Cardiac muscle cell (in vitro differentiated cells and primary cell): ENCODE results near the gene ARFGAP1. TPM values are rescaled to one million over a fixed set of nuclear protein-coding genes. Genes with fewer than 3 reads are reported as not detected.

Source experiments
- DNase-seq, 2 donors: peaks; one replicate each; pipeline versions ENCODE4 v3.0.0 to v3.0.0-alpha.2; 2010 to 2017; ENCODE audit warnings: low read depth in 1 of 2, low spot score in 1 of 2
- H3K27ac ChIP-seq: fragments of 200-600 bp; sonication (generic); 2 replicates; pipeline ENCODE4 v1.5.1; 2016
- H3K27me3 ChIP-seq: fragments of 200-600 bp; sonication (generic); 2 replicates; pipeline ENCODE4 v1.6.0; 2016; ENCODE audit warnings: control low read depth
- H3K36me3 ChIP-seq: fragments of 200-600 bp; sonication (generic); 2 replicates; pipeline ENCODE4 v1.5.1; 2016; ENCODE audit warnings: control low read depth
- H3K4me1 ChIP-seq: fragments of 200-600 bp; sonication (generic); 2 replicates; pipeline ENCODE4 v1.8.1; 2017; ENCODE audit warnings: low read depth, mild to moderate bottlenecking, mixed run types
- H3K4me3 ChIP-seq: fragments of 200-600 bp; sonication (generic); 2 replicates; pipeline ENCODE4 v1.5.1; 2016; ENCODE audit warnings: mild to moderate bottlenecking
- H3K9me3 ChIP-seq: fragments of 200-600 bp; sonication (generic); 2 replicates; pipeline ENCODE4 v1.5.1; 2017; ENCODE audit warnings: low read depth, mild to moderate bottlenecking, control low read depth
- polyA plus RNA-seq: library from polyadenylated mRNA; unstranded; fragments of >200 nt; fragmentation: Nextera tagmentation; extraction: Ambion mirVana; gene quantifications from 2 replicates; pipeline ENCODE4 v1.2.1, GENCODE V29; 2016
- total RNA-seq: library from RNA; depleted of rRNA; stranded (reverse); fragments of >200 nt; gene quantifications from 2 replicates; pipeline ENCODE4 v1.2.3, GENCODE V29; 2016
- TF ChIP-seq, protein P1 (sequence below): IDR thresholded peaks from 2 replicates; pipeline ENCODE4 v1.5.1; 2012; ENCODE audit warnings: low read depth, mild to moderate bottlenecking, low read length

ARFGAP1 gene
- total and polyA plus RNA-seq, 2 experiments from 2014 or later, result 85.3 to 96.5 TPM

DNA sequence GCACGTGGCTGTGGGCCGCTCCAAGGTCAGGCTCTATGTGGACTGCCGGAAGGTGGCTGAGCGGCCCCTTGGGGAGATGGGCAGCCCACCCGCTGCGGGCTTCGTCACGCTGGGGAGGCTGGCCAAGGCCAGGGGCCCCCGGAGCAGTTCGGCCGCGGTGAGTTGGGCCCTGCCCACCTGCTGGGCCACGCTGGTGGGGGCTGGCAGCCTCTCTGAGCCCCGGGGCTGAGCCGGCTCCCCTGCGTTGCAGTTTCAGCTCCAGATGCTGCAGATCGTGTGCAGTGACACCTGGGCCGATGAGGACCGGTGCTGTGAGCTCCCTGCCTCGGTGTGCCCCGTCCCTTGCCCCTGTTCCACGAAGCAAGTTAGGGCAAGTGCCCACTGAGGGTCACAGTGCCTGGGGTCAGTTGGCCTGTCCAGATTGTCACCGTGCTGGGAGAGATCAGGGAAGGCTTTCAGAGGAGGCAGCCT, 47.5 kb downstream of the ARFGAP1 start:
- Histone ChIP-seq H3K36me3 (no peaks in the 10 kb centered on the region), H3K9me3 (no peaks in the 10 kb centered on the region), H3K27ac (no peak overlapping the region), H3K27me3 (peaks cover 5% of the 10 kb centered on the region), H3K4me1 (no peaks in the 10 kb centered on the region), H3K4me3 (no peak overlapping the region)
- TF ChIP-seq, protein P1, sequence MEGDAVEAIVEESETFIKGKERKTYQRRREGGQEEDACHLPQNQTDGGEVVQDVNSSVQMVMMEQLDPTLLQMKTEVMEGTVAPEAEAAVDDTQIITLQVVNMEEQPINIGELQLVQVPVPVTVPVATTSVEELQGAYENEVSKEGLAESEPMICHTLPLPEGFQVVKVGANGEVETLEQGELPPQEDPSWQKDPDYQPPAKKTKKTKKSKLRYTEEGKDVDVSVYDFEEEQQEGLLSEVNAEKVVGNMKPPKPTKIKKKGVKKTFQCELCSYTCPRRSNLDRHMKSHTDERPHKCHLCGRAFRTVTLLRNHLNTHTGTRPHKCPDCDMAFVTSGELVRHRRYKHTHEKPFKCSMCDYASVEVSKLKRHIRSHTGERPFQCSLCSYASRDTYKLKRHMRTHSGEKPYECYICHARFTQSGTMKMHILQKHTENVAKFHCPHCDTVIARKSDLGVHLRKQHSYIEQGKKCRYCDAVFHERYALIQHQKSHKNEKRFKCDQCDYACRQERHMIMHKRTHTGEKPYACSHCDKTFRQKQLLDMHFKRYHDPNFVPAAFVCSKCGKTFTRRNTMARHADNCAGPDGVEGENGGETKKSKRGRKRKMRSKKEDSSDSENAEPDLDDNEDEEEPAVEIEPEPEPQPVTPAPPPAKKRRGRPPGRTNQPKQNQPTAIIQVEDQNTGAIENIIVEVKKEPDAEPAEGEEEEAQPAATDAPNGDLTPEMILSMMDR, result no peak
- DNase-seq, result no peak

DNA sequence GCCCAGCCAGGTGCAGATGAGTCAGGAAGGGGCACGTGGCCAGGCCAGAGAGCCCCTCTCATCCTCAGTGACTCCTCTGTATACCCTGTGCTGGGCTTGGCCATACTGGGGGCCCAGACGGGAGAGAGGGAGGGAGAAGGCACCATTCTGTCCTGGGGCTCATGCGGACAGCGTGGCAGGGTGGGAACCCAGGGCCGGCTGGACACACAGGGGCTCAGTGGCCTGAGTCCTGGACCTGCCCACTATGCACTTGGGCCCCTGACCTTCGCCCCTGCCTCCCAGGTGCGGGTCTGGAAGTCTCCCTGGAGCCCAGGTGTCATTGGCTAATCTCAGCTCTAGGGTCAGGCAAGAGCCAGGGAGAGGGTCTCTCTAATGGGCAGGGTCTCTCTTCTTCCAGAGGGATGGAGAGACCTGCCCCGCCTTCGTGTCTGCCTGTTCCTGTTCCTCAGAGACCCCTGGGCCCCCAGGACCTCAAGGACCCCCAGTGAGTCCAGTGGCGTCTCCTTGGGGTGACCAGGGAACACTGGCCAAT, 48.1 kb downstream of the ARFGAP1 start:
- H3K27me3 ChIP-seq, result peaks cover 5% of the 10 kb centered on the region
- no peaks in the 10 kb centered on the region for H3K9me3 ChIP-seq
- no peaks in the 10 kb centered on the region for H3K4me1 ChIP-seq
- H3K27ac ChIP-seq, result no peak overlapping the region
- H3K4me3 ChIP-seq, result no peak overlapping the region
- TF ChIP-seq, protein P1, result no peak
- H3K36me3 ChIP-seq, result no peaks in the 10 kb centered on the region
- no peak for DNase-seq

DNA sequence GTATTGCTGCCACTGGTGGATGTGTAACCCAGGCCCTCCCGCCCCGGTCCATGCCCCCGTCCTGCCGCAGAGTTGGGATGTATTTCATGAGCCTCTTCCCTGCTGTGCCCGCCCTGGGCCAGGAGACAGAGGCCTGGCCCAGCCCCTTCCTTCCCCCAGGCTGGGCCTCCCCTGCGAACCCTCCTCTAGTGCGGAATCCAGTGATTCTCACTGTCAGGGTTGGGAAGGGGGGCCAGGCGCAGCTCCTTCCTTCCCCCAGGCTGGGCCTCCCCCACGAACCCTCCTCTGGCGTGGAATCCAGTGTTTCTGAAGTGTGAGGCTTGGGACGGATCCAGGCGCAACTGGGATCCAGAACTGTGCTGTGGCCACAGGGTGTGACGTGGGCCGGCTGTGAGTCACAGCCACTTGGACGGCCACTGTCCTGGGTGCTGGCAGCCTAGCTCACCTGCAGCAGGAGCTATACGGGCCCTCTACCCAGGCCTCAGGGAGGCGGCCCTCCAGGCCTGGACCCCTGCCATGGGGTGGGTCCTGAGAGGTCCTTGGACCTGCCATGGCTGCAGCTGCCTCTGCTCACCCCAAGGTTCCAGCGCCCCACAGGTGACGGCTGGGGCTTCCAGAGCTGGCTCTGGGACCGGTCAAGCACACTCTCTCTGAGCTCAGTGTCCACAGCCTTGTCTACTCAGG, 48.7 kb downstream of the ARFGAP1 start:
- Histone ChIP-seq H3K9me3 (no peaks in the 10 kb centered on the region), H3K4me3 (no peak overlapping the region), H3K4me1 (no peaks in the 10 kb centered on the region), H3K36me3 (no peaks in the 10 kb centered on the region), H3K27me3 (peaks cover 5% of the 10 kb centered on the region), H3K27ac (no peak overlapping the region)
- DNase-seq, result peak; percentile 25 to 67
- TF ChIP-seq, protein P1, result no peak

DNA sequence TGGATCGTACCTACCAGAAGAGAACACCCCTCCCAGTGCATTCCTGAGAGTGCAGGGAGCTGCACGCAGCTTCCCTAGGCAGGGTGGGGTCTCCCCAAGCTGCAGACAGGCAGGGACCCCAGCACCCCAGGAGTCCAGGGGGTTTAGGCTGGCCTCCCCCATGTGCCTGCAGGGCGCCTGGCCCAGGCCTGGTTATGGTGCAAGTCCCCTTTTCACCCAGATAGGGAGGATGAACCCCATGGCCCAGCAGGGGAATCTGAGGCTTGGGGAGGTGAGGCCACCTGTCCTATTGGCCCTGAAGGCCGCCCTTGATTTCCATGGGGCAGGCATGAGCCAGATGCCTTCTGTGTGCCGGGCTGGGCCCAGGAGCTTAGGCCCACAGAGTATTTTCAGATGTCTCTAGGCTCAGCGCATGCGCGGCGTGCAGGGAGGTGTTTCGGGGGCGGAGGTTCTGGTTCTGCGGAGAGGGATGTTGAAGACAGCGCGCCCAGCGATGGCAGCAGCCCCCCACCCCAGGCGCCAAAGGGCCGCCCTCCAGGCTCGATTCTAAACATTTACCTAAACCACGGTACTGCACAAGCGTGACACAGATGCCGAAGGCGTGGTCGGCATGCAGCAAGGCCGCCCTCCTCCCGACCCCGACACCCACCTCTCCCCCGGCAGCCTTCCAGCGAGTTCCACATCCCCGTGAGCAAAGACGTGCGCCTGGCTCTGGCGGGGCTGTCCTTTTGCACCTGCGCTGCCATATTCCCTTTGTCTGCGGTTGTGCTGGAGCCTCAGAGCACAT, 49.7 kb downstream of the ARFGAP1 start:
- DNase-seq, result no peak
- H3K9me3 ChIP-seq, result no peaks in the 10 kb centered on the region
- TF ChIP-seq, protein P1, result no peak
- H3K27ac ChIP-seq, result no peak overlapping the region
- no peaks in the 10 kb centered on the region for H3K36me3 ChIP-seq
- no peak overlapping the region for H3K4me3 ChIP-seq
- H3K27me3 ChIP-seq, result peaks cover 5% of the 10 kb centered on the region
- no peaks in the 10 kb centered on the region for H3K4me1 ChIP-seq

DNA sequence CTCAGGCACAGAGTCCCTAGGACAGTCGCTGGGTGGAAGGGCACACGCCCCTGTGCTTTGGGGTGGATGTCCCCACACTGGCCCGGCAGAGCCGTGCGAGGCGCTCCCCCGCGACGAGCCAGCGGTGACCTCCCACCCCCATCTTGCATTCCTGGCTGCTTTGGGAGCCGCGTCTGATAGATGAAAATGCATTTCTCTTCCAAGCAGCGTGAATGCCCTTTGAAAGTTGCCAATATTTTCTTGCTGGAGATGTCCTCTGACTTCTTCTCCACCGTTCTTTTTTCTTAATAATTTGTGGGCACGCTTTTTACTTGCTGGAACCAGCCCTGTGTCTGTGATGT, 50.3 kb downstream of the ARFGAP1 start:
- Histone ChIP-seq H3K36me3 (no peaks in the 10 kb centered on the region), H3K9me3 (no peaks in the 10 kb centered on the region), H3K4me1 (no peaks in the 10 kb centered on the region), H3K27me3 (peaks cover 5% of the 10 kb centered on the region), H3K4me3 (no peak overlapping the region), H3K27ac (no peak overlapping the region)
- TF ChIP-seq, protein P1, result no peak
- no peak for DNase-seq
